GM23338 (cell line): ENCODE measurements around the gene USP17L5.
"Not testable (repeated sequence)": the region's sequence is repeated elsewhere in the genome, so short reads cannot be mapped to it uniquely, and the experiment has no call there.

ENCODE experiments used
- CTCF ChIP-seq, 2 experiments: fragments of 200-600 bp in 1 of 2; sonication (generic) in 1 of 2; conservative IDR thresholded peaks; 2 replicates each; pipeline versions ENCODE4 v1.5.1 to v1.6.1; 2016 to 2017; ENCODE audit warnings: antibody characterized with exemption in 2 of 2, low read depth in 2 of 2, mild to moderate bottlenecking in 2 of 2, moderate library complexity in 1 of 2
- EZH2 ChIP-seq: fragments of 200-600 bp; sonication (generic); IDR thresholded peaks from one replicate; pipeline ENCODE4 v1.8.0; 2017; ENCODE audit warnings: antibody characterized with exemption, mild to moderate bottlenecking, low read depth; ENCODE audit not compliant: unreplicated experiment
- POLR2AphosphoS5 ChIP-seq: IDR thresholded peaks from 2 replicates; pipeline ENCODE4 v1.6.1; 2016; ENCODE audit warnings: antibody characterized with exemption, low read depth
- ZNF331 ChIP-seq: fragments of 250-450 bp; sonication (Bioruptor Pico); IDR thresholded peaks from 2 replicates; pipeline ENCODE4 v1.5.0; 2020; ENCODE audit warnings: low read depth, mild to moderate bottlenecking, moderate library complexity

- not testable (repeated sequence) for TF ChIP-seq CTCF (conservative IDR thresholded peaks at IDR 0.05; ENCODE audit: low read depth in 2 of 2); POLR2AphosphoS5; EZH2; ZNF331 (CRISPR knock-in tag)
Observed at GRCh38 chr4:9329611-9330010, 9.6 kb upstream of the USP17L5 start, which contains the start of gene USP17L25.
